Panc1 (cell line): Measurements from ENCODE around the gene PYHIN1.

Experiments
- POLR2AphosphoS5 ChIP-seq: IDR thresholded peaks from 2 replicates; pipeline ENCODE4 v1.6.1; 2012; ENCODE audit warnings: mild to moderate bottlenecking, low read depth, low read length, moderate library complexity
- TF ChIP-seq, protein P1 (sequence below): fragments of 450-650 bp; IDR thresholded peaks from 2 replicates; pipeline ENCODE4 v1.5.1; 2017; ENCODE audit warnings: mild to moderate bottlenecking

- TF ChIP-seq, protein P1, sequence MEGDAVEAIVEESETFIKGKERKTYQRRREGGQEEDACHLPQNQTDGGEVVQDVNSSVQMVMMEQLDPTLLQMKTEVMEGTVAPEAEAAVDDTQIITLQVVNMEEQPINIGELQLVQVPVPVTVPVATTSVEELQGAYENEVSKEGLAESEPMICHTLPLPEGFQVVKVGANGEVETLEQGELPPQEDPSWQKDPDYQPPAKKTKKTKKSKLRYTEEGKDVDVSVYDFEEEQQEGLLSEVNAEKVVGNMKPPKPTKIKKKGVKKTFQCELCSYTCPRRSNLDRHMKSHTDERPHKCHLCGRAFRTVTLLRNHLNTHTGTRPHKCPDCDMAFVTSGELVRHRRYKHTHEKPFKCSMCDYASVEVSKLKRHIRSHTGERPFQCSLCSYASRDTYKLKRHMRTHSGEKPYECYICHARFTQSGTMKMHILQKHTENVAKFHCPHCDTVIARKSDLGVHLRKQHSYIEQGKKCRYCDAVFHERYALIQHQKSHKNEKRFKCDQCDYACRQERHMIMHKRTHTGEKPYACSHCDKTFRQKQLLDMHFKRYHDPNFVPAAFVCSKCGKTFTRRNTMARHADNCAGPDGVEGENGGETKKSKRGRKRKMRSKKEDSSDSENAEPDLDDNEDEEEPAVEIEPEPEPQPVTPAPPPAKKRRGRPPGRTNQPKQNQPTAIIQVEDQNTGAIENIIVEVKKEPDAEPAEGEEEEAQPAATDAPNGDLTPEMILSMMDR: no peak
- no peak for TF ChIP-seq POLR2AphosphoS5
Measured at GRCh38 chr1:158984386-158984785, 53.0 kb downstream of the PYHIN1 start.
